OCI-LY1 (cell line): ENCODE data around the gene CDHR3.

Experiments
- H2AFZ ChIP-seq: fragments of 200-600 bp; sonication (generic), shearing (Covaris generic); 2 replicates; pipeline ENCODE4 v1.6.0; 2014; ENCODE audit warnings: antibody characterized with exemption, mild to moderate bottlenecking, low read length
- H3F3A ChIP-seq: fragments of 200-600 bp; sonication (generic), shearing (Covaris generic); 2 replicates; pipeline ENCODE4 v1.6.0; 2014; ENCODE audit warnings: mild to moderate bottlenecking, antibody characterized with exemption, low read length, moderate library complexity; ENCODE audit not compliant: insufficient read depth
- H3K27ac ChIP-seq: fragments of 200-600 bp; sonication (generic); 2 replicates; pipeline ENCODE4 v1.5.1; 2014; ENCODE audit warnings: low read length, mixed run types, mild to moderate bottlenecking, low read depth; ENCODE audit not compliant: poor library complexity, severe bottlenecking
- H3K27me3 ChIP-seq: fragments of 200-600 bp; sonication (generic); 2 replicates; pipeline ENCODE4 v1.6.0; 2014; ENCODE audit warnings: antibody characterized with exemption, mild to moderate bottlenecking, low read length, moderate library complexity; ENCODE audit not compliant: insufficient read depth
- H3K36me3 ChIP-seq: fragments of 200-600 bp; sonication (generic); 2 replicates; pipeline ENCODE4 v1.6.1; 2014; ENCODE audit warnings: mild to moderate bottlenecking, antibody characterized with exemption, low read length, moderate library complexity, mixed read lengths; ENCODE audit not compliant: insufficient read depth
- H3K4me1 ChIP-seq: fragments of 200-600 bp; sonication (generic); 2 replicates; pipeline ENCODE4 v1.5.1; 2014; ENCODE audit warnings: mild to moderate bottlenecking, low read length, moderate library complexity; ENCODE audit not compliant: insufficient read depth, severe bottlenecking
- H3K4me2 ChIP-seq: fragments of 200-600 bp; sonication (generic), shearing (Covaris generic); 2 replicates; pipeline ENCODE4 v1.6.1; 2014; ENCODE audit warnings: low read length
- H3K4me3 ChIP-seq: fragments of 200-600 bp; sonication (generic); 2 replicates; pipeline ENCODE4 v1.5.1; 2014; ENCODE audit warnings: low read length, low read depth, mild to moderate bottlenecking, mixed read lengths; ENCODE audit not compliant: poor library complexity, severe bottlenecking
- H3K79me2 ChIP-seq: fragments of 200-600 bp; shearing (Covaris generic); 2 replicates; pipeline ENCODE4 v1.6.1; 2016; ENCODE audit warnings: mixed run types, low read length, mixed read lengths; ENCODE audit not compliant: insufficient read depth
- H3K9ac ChIP-seq: fragments of 200-600 bp; sonication (generic), shearing (Covaris generic); 2 replicates; pipeline ENCODE4 v1.6.1; 2014; ENCODE audit warnings: mild to moderate bottlenecking, low read length, mixed read lengths
- H3K9me2 ChIP-seq: fragments of 200-600 bp; sonication (generic), shearing (Covaris generic); 2 replicates; pipeline ENCODE4 v1.6.1; 2014; ENCODE audit warnings: low read depth, mild to moderate bottlenecking, low read length, mixed read lengths
- H3K9me3 ChIP-seq: fragments of 200-600 bp; shearing (Covaris generic); 2 replicates; pipeline ENCODE4 v1.6.1; 2014; ENCODE audit warnings: low read length, mixed read lengths
- H4K20me1 ChIP-seq: fragments of 200-600 bp; sonication (generic), shearing (Covaris generic); 2 replicates; pipeline ENCODE4 v1.6.0; 2016; ENCODE audit warnings: mild to moderate bottlenecking, low read length; ENCODE audit not compliant: insufficient read depth
- CTCF ChIP-seq: fragments of 200-600 bp; sonication (generic), shearing (Covaris generic); IDR thresholded peaks from 2 replicates; pipeline ENCODE4 v1.5.1; 2017; ENCODE audit warnings: mild to moderate bottlenecking, antibody characterized with exemption, low read length, moderate library complexity, mixed read lengths
- EZH2 ChIP-seq: fragments of 200-600 bp; sonication (generic), shearing (Covaris generic); IDR thresholded peaks from 2 replicates; pipeline ENCODE4 v1.8.0; 2017; ENCODE audit warnings: borderline replicate concordance, mixed run types, mild to moderate bottlenecking, antibody characterized with exemption, low read length, moderate library complexity, mixed read lengths

Gene CDHR3

GRCh38 chr7:105917659-105918058 is 45.4 kb upstream of the CDHR3 start:
- no peaks in the 10 kb centered on the region for H3K4me1 ChIP-seq

DNA sequence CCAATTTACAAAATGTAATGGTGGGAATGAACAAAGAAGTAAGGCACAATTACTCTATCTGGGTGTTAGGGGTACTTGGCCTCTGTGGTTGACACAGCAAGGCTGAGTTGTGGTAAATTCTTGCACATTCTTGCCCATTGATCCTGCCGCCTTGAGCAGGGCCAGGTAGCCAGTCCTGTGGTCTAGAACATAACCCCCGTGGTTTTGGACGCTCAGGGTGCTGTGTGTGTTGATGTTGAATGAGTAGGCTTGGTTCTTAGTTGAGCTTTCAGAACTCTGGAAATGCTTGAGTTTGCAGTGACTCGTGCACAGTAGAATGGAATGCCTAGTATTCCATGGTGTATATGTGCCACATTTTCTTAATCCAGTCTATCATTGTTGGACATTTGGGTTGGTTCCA is 42.3 kb upstream of the CDHR3 start:
- H3K9me2 ChIP-seq: no peaks in the 10 kb centered on the region
- H3K9me3 ChIP-seq: no peaks in the 10 kb centered on the region
- H3K36me3 ChIP-seq: no peaks in the 10 kb centered on the region
- H3F3A ChIP-seq: no peaks in the 10 kb centered on the region
- no peaks in the 10 kb centered on the region for H3K79me2 ChIP-seq
- no peaks in the 10 kb centered on the region for H4K20me1 ChIP-seq
- no peak overlapping the region for H3K4me3 ChIP-seq
- no peaks in the 10 kb centered on the region for H3K27me3 ChIP-seq
- no peak overlapping the region for H3K9ac ChIP-seq
- H3K4me1 ChIP-seq: no peaks in the 10 kb centered on the region
- TF ChIP-seq EZH2 (no peak), CTCF (no peak)
- H3K4me2 ChIP-seq: no peak overlapping the region
- no peak overlapping the region for H2AFZ ChIP-seq
- H3K27ac ChIP-seq: no peak overlapping the region

More at GRCh38 chr7:105917659-105918058, 45.4 kb upstream of the CDHR3 start:
- Histone ChIP-seq H4K20me1 (no peaks in the 10 kb centered on the region), H3K79me2 (no peaks in the 10 kb centered on the region), H2AFZ (no peak overlapping the region), H3K27me3 (no peaks in the 10 kb centered on the region), H3K9me2 (no peaks in the 10 kb centered on the region), H3K36me3 (no peaks in the 10 kb centered on the region), H3K4me3 (no peak overlapping the region), H3K9me3 (no peaks in the 10 kb centered on the region), H3K4me2 (no peak overlapping the region), H3K9ac (no peak overlapping the region), H3F3A (no peaks in the 10 kb centered on the region), H3K27ac (no peak overlapping the region)
- no peak for TF ChIP-seq EZH2
- TF ChIP-seq CTCF: no peak

DNA sequence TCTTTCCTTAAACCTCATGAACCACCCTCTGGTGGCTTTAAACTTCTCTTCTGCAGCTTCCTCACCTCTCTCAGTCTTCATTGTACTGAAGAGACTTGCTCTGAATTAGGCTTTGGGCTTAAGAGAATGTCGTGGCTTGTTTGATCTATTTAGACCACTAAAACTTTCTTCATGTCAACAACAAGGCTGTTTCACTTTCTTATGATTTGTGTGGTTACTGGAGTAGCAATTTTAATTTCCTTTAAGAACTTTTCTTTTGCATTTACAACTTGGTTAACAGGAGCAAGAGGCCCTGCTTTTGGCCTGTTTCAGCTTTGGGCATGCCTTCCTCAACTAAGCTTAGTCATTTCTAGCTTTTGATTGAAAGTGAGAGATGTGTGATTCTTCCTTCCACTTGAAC is 38.1 kb upstream of the CDHR3 start:
- TF ChIP-seq CTCF (no peak), EZH2 (no peak)
- Histone ChIP-seq H3K79me2 (no peaks in the 10 kb centered on the region), H3K27ac (no peak overlapping the region)

More for the DNA sequence above, 38.1 kb upstream of the CDHR3 start:
- H3K4me1 ChIP-seq: no peaks in the 10 kb centered on the region
- H3K9me2 ChIP-seq: no peaks in the 10 kb centered on the region
- no peaks in the 10 kb centered on the region for H3K27me3 ChIP-seq
- no peaks in the 10 kb centered on the region for H3F3A ChIP-seq
- H4K20me1 ChIP-seq: no peaks in the 10 kb centered on the region
- H2AFZ ChIP-seq: no peak overlapping the region
- no peaks in the 10 kb centered on the region for H3K36me3 ChIP-seq
- H3K4me2 ChIP-seq: no peak overlapping the region
- no peaks in the 10 kb centered on the region for H3K9me3 ChIP-seq
- H3K9ac ChIP-seq: no peak overlapping the region
- no peak overlapping the region for H3K4me3 ChIP-seq
